AG09319 (cell line): ENCODE results near the gene IFI16.
"Not testable (repeated sequence)": the region's sequence is repeated elsewhere in the genome, so short reads cannot be mapped to it uniquely, and the experiment has no call there.

Source experiments
- DNase-seq: peaks from one replicate; pipeline ENCODE4 v3.0.0-alpha.2; 2010; ENCODE audit warnings: low read depth; ENCODE audit errors: extremely low read depth
- CTCF ChIP-seq: IDR thresholded peaks from 2 replicates; pipeline ENCODE4 v1.5.1; 2011; ENCODE audit warnings: low read depth, mild to moderate bottlenecking, inconsistent platforms, low read length, moderate library complexity

Gene IFI16

GRCh38 chr1:159007726-159008125 lies 2.0 kb upstream of the IFI16 start:
- TF ChIP-seq CTCF, result no peak
- no peak for DNase-seq

DNA sequence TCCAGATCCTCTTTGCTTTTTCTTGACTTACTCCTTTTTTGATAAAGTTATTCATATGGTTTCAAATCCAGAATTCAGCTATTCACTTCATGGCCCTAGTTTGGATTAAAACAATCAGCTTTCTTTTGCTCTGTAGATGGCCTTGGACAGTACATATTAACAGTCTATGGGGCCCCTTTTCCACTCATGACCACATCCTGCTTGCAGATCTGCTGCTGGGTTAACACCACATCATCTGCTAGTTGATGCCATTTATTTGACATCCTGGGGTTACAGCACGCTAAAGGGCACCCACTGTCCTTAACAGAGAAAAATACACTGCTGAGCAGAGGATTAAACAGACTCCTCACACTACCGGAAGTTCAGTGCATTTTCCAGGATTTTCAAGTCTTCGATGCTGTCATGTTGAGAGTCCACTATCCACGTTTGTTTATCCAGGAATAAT lies 941 bp upstream of the IFI16 start:
- TF ChIP-seq CTCF, result no peak
- DNase-seq, result no peak

DNA sequence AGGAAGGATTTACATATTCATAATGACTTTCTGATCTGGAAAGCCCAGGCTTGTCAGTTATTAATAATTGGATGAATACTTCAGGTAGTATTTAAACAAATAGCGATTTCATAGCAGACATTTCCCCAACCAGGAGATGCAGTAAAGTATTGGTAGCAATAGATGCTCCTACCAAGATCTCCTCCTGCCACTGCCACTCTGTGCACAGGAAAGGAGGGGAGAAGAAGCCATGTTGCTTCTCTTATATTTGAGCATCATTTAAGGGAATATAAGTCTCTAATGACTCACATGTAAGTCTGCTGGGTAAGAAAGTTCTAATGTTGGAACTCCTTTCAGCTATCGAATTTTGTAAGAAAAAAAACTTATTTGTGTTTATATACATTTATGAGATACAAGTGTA lies 420 bp upstream of the IFI16 start:
- DNase-seq, result no peak
- TF ChIP-seq CTCF, result no peak

- no peak for DNase-seq
- TF ChIP-seq CTCF, result no peak
Measured at GRCh38 chr1:159010391-159010790, 684 bp downstream of the IFI16 start.

DNA sequence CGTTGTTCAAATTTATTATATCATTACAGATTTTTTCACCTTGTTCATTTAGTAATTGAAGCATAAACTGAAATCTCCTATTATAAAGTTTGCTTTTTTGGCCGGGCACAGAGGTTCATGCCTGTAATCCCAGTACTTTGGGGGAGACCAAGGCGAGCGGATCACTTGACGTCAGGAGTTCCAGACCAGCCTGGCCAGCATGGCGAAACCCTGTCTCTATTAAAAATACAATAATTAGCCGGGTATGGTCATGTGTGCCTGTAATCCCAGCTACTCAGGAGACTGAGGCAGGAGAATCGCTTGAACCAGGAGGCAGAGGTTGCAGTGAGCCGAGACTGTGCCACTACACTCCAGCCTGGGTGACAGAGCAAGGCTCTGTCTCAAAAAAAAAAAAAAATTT lies 1.3 kb downstream of the IFI16 start:
- not testable (repeated sequence) for DNase-seq

- TF ChIP-seq CTCF, result no peak
Measured at GRCh38 chr1:159011751-159012150, 2.0 kb downstream of the IFI16 start.

GRCh38 chr1:159012495-159012894 lies 2.8 kb downstream of the IFI16 start:
- no peak for DNase-seq

More at GRCh38 chr1:159011751-159012150, 2.0 kb downstream of the IFI16 start:
- no peak for DNase-seq

More at GRCh38 chr1:159012495-159012894, 2.8 kb downstream of the IFI16 start:
- TF ChIP-seq CTCF, result no peak
